GM12878 (cell line): ENCODE measurements around the gene TARBP2. TPM values are rescaled to one million over a fixed set of nuclear protein-coding genes. Genes with fewer than 3 reads are reported as not detected.

Experiments used
- ATAC-seq: fragments of 200-7000 bp; cut with Tn5 transposase; 3 replicates; pipeline ENCODE4 v1.9.1; 2020; ENCODE audit warnings: mild to moderate bottlenecking, moderate library complexity
- BruUV-seq: library from RNA; stranded (reverse); fragments of 400-500 nt; replicated peaks from 2 replicates; lab custom pipeline; 2021; lab: Mats Ljungman, UMichigan
- CTCF ChIA-PET: fragments of 300-600 bp; sonication (Branson Sonifier 250); formaldehyde crosslinking; extraction: SDS; loops from one replicate; lab custom pipeline; 2021; ENCODE audit warnings: inconsistent platforms; lab: Yijun Ruan, JAX
- POLR2A ChIA-PET: fragments of 350-600 bp; formaldehyde crosslinking; extraction: SDS; loops from one replicate; lab custom pipeline; 2021; ENCODE audit warnings: inconsistent platforms; lab: Charles Lee
- RAD21 ChIA-PET: fragments of 300-600 bp; sonication (Branson Sonifier 250); formaldehyde crosslinking; loops from one replicate; lab custom pipeline; 2023; ENCODE audit warnings: antibody characterized with exemption; ENCODE audit not compliant: unreplicated experiment; lab: Charles Lee
- SMC1A ChIA-PET: fragments of 300-600 bp; sonication (Branson Sonifier 250); formaldehyde crosslinking; loops from one replicate; lab custom pipeline; 2023; ENCODE audit not compliant: unreplicated experiment, uncharacterized antibody; lab: Charles Lee
- DNase-seq: peaks from one replicate; pipeline ENCODE4 v3.0.0-alpha.2; 2011; ENCODE audit warnings: low read depth, low spot score
- FAIRE-seq: peaks from 3 replicates; lab custom pipeline; 2011; peaks lifted over from hg19 to GRCh38; lab: Jason Lieb, UNC
- H2AFZ ChIP-seq: 2 replicates; pipeline ENCODE4 v1.6.0; 2011; ENCODE audit warnings: low read depth, low read length, control low read depth; ENCODE audit not compliant: control insufficient read depth
- H3K27ac ChIP-seq: 2 replicates; pipeline ENCODE4 v1.5.1; 2011; ENCODE audit warnings: control low read depth; ENCODE audit not compliant: control insufficient read depth, insufficient read depth
- H3K27me3 ChIP-seq, 2 experiments: replicated peaks in 1 of 2; 2 replicates each; pipeline versions ENCODE4 v1.6.0 to v1.6.1; 2011; ENCODE audit warnings: low read length in 1 of 2; ENCODE audit not compliant: control insufficient read depth in 2 of 2, insufficient read depth in 2 of 2
- H3K36me3 ChIP-seq, 2 experiments: 2 replicates each; pipeline ENCODE4 v1.5.1; 2011; ENCODE audit warnings: low read length in 1 of 2; ENCODE audit not compliant: control insufficient read depth in 2 of 2, insufficient read depth in 2 of 2
- H3K4me1 ChIP-seq: 2 replicates; pipeline ENCODE4 v1.6.1; 2011; ENCODE audit warnings: mild to moderate bottlenecking, low read length, moderate library complexity, mixed read lengths; ENCODE audit not compliant: control insufficient read depth, insufficient read depth
- H3K4me2 ChIP-seq: 2 replicates; pipeline ENCODE4 v1.6.0; 2011; ENCODE audit warnings: control low read depth; ENCODE audit not compliant: control insufficient read depth, insufficient read depth
- H3K4me3 ChIP-seq: fragments of 200-600 bp; sonication (generic); 2 replicates; pipeline ENCODE4 v1.5.1; 2016
- H3K79me2 ChIP-seq: 2 replicates; pipeline ENCODE4 v1.6.0; 2011; ENCODE audit warnings: low read length; ENCODE audit not compliant: control insufficient read depth, insufficient read depth
- H3K9ac ChIP-seq: 2 replicates; pipeline ENCODE4 v1.8.0; 2011; ENCODE audit warnings: low read length, control low read depth, mixed read lengths; ENCODE audit not compliant: control insufficient read depth, insufficient read depth
- H3K9me3 ChIP-seq: replicated peaks from 3 replicates; pipeline ENCODE4 v1.5.1; 2011; ENCODE audit warnings: mild to moderate bottlenecking, low read length; ENCODE audit not compliant: control insufficient read depth, insufficient read depth
- H4K20me1 ChIP-seq: 2 replicates; pipeline ENCODE4 v1.6.0; 2011; ENCODE audit not compliant: control insufficient read depth, insufficient read depth
- CBFB ChIP-seq: IDR thresholded peaks from 2 replicates; pipeline ENCODE4 v1.6.1; 2016; ENCODE audit warnings: antibody characterized with exemption, low read depth
- EED ChIP-seq: sonication (generic); IDR thresholded peaks from 2 replicates; pipeline ENCODE4 v1.6.1; 2016; ENCODE audit warnings: antibody characterized with exemption, low read depth
- PML ChIP-seq: IDR thresholded peaks from 2 replicates; pipeline ENCODE4 v1.6.1; 2012; ENCODE audit warnings: low read length, inconsistent platforms
- POLR2A ChIP-seq: IDR thresholded peaks from 2 replicates; pipeline ENCODE4 v1.6.1; 2011; ENCODE audit warnings: low read depth, mild to moderate bottlenecking, low read length
- POLR2AphosphoS5 ChIP-seq: IDR thresholded peaks from 2 replicates; pipeline ENCODE4 v1.6.1; 2011; ENCODE audit warnings: mild to moderate bottlenecking, low read length, inconsistent platforms
- RUNX3 ChIP-seq: IDR thresholded peaks from 2 replicates; pipeline ENCODE4 v1.6.1; 2012; ENCODE audit warnings: low read length, inconsistent platforms
- WGBS: methylation state at CpG from one replicate; pipeline ENCODE4 v1.1.6; 2016; ENCODE audit warnings: low lambda C conversion rate; ENCODE audit not compliant: insufficient replicate concordance, insufficient coverage; ENCODE audit errors: missing lambda C conversion rate; 5-methylcytosine and 5-hydroxymethylcytosine counted together
- in situ Hi-C: fragments of 300-500 bp; cut with MboI; formaldehyde crosslinking; loops from 9 replicates; pipeline ENCODE4 v1.14.3; 2018; ENCODE audit warnings: mixed read lengths
- intact Hi-C: fragments of 100-400 bp; cut with micrococcal nuclease; formaldehyde crosslinking; loops from one replicate; pipeline ENCODE4 v1.14.2; 2022; ENCODE audit not compliant: unreplicated experiment
- polyA plus RNA-seq, 11 experiments: library from polyadenylated mRNA; depleted of rRNA in 4 of 11; unstranded in 6 of 11; stranded (reverse) in 5 of 11; fragments of >200 nt; fragmentation: Nextera tagmentation in 4 of 11; fragmentation: Illumina TruSeq in 1 of 11; extraction: Ambion mirVana in 4 of 11; extraction: Trizol in 1 of 11; gene quantifications; 1 replicate in 1 of 11; 2 replicates in 10 of 11; pipeline versions ENCODE4 v1.2.1 to v1.2.3, GENCODE V29; 2011 to 2016; ENCODE audit warnings: inconsistent platforms in 2 of 11, missing spikeins in 2 of 11, low read depth in 1 of 11
- total RNA-seq, 4 experiments: library from RNA; depleted of rRNA in 3 of 4; stranded (reverse); fragments of >200 nt in 3 of 4; fragmentation: Illumina TruSeq in 1 of 4; extraction: Trizol in 1 of 4; gene quantifications; 2 replicates each; pipeline versions ENCODE4 v1.2.1 to v1.2.3, GENCODE V29; 2013 to 2021
- TF ChIP-seq, protein P1 (sequence below): fragments of 450-650 bp; conservative IDR thresholded peaks from 2 replicates; pipeline ENCODE4 v1.6.1; 2017; ENCODE audit warnings: mild to moderate bottlenecking, moderate library complexity
- TF ChIP-seq, protein P2 (sequence below): IDR thresholded peaks from 2 replicates; pipeline ENCODE4 v1.6.1; 2012; ENCODE audit warnings: mild to moderate bottlenecking, low read depth, low read length
- TF ChIP-seq, protein P3 (sequence below): IDR thresholded peaks from 2 replicates; pipeline ENCODE4 v1.6.1; 2012; ENCODE audit warnings: low read length, inconsistent platforms

The TARBP2 gene
- total and polyA plus RNA-seq, 10 of the 15 experiments (the other 5 are each of a cell fraction or from before 2014, with no cell fraction given) = 5.5 to 60.1 (median 36.8) TPM

DNA sequence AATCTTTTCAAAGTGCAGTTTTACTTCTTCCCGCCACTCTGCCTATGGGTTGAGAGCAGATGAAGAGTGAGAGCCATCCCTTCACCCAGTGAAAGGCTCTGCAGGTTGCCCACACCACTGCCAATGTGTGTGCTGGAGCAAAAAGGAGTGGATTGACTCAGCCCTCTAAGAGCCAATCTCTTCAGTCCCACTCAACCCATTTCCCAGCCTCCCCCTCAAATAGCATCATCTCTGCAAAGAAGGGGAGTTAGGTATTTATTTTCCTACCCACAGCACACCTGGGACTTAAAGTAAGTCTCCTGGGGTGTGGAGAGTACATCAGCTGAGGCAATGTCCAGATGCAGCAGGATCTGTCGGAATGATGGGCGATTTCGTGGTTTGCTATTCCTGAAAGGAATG lies 17.1 kb upstream of the TARBP2 start:
- Histone ChIP-seq H3K4me3 (no peak overlapping the region), H3K36me3 (peaks cover 30 to 48% of the 10 kb centered on the region in 2 experiments), H3K27me3 (no peaks in the 10 kb centered on the region), H2AFZ (no peak overlapping the region), H4K20me1 (no peaks in the 10 kb centered on the region), H3K9me3 (no peaks in the 10 kb centered on the region), H3K79me2 (no peaks in the 10 kb centered on the region), H3K27ac (no peak overlapping the region), H3K9ac (no peak overlapping the region), H3K4me2 (no peak overlapping the region), H3K4me1 (no peaks in the 10 kb centered on the region)
- DNase-seq (no peak), FAIRE-seq (no peak), ATAC-seq (peak; percentile 12)
- ChIA-PET CTCF (interaction anchor here (3.5 kb wide), 1 partner anchor 25 kb away, joined by 13 read pairs; no protein-coding TSS in a partner anchor), RAD21 (no interaction called here), SMC1A (interaction anchor here (1.0 kb wide), 1 partner anchor 25 kb away, joined by 3 read pairs; no protein-coding TSS in a partner anchor), POLR2A (interaction anchor here (1.3 kb wide), 1 partner anchor 30 kb away, joined by 4 read pairs; no protein-coding TSS in a partner anchor)
- WGBS = 79% methylated on average over 4 of the region's 4 CpGs
- TF ChIP-seq, protein P1, sequence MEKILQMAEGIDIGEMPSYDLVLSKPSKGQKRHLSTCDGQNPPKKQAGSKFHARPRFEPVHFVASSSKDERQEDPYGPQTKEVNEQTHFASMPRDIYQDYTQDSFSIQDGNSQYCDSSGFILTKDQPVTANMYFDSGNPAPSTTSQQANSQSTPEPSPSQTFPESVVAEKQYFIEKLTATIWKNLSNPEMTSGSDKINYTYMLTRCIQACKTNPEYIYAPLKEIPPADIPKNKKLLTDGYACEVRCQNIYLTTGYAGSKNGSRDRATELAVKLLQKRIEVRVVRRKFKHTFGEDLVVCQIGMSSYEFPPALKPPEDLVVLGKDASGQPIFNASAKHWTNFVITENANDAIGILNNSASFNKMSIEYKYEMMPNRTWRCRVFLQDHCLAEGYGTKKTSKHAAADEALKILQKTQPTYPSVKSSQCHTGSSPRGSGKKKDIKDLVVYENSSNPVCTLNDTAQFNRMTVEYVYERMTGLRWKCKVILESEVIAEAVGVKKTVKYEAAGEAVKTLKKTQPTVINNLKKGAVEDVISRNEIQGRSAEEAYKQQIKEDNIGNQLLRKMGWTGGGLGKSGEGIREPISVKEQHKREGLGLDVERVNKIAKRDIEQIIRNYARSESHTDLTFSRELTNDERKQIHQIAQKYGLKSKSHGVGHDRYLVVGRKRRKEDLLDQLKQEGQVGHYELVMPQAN = no peak
- TF ChIP-seq EED = no peak
- TF ChIP-seq PML = peak; percentile 41; the same call in 1 of the 2 replicates
- TF ChIP-seq CBFB = 0 out of 2 replicates have a peak, but pooled peaks have one; percentile 9
- TF ChIP-seq, protein P2, sequence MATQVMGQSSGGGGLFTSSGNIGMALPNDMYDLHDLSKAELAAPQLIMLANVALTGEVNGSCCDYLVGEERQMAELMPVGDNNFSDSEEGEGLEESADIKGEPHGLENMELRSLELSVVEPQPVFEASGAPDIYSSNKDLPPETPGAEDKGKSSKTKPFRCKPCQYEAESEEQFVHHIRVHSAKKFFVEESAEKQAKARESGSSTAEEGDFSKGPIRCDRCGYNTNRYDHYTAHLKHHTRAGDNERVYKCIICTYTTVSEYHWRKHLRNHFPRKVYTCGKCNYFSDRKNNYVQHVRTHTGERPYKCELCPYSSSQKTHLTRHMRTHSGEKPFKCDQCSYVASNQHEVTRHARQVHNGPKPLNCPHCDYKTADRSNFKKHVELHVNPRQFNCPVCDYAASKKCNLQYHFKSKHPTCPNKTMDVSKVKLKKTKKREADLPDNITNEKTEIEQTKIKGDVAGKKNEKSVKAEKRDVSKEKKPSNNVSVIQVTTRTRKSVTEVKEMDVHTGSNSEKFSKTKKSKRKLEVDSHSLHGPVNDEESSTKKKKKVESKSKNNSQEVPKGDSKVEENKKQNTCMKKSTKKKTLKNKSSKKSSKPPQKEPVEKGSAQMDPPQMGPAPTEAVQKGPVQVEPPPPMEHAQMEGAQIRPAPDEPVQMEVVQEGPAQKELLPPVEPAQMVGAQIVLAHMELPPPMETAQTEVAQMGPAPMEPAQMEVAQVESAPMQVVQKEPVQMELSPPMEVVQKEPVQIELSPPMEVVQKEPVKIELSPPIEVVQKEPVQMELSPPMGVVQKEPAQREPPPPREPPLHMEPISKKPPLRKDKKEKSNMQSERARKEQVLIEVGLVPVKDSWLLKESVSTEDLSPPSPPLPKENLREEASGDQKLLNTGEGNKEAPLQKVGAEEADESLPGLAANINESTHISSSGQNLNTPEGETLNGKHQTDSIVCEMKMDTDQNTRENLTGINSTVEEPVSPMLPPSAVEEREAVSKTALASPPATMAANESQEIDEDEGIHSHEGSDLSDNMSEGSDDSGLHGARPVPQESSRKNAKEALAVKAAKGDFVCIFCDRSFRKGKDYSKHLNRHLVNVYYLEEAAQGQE = no peak
- peak; percentile 8; the same call in 1 of the 2 replicates for TF ChIP-seq RUNX3
- TF ChIP-seq, protein P3, sequence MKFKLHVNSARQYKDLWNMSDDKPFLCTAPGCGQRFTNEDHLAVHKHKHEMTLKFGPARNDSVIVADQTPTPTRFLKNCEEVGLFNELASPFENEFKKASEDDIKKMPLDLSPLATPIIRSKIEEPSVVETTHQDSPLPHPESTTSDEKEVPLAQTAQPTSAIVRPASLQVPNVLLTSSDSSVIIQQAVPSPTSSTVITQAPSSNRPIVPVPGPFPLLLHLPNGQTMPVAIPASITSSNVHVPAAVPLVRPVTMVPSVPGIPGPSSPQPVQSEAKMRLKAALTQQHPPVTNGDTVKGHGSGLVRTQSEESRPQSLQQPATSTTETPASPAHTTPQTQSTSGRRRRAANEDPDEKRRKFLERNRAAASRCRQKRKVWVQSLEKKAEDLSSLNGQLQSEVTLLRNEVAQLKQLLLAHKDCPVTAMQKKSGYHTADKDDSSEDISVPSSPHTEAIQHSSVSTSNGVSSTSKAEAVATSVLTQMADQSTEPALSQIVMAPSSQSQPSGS = peak; percentile 3; the same call in 1 of the 2 replicates
- TF ChIP-seq POLR2AphosphoS5 = peak; percentile 4; the same call in 1 of the 2 replicates
- TF ChIP-seq POLR2A = peak; percentile 48; the same call in 1 of the 2 replicates
- no TSS peak for BruUV-seq
- in situ Hi-C loops = no loop called here
- intact Hi-C loops = no loop called here
